ENCODE data around the gene LMO7.

The LMO7 gene

GRCh38 chr13:75798353-75799255, 162.5 kb downstream of the LMO7 start:
- FAIRE-seq (peak; percentile 24), DNase-seq (ENCODE audit: low spot score) (peak; percentile 41)

GRCh38 chr13:75800545-75800944, 164.4 kb downstream of the LMO7 start:
- no peak for DNase-seq (ENCODE audit: low spot score)
- FAIRE-seq: no peak

GRCh38 chr13:75801388-75801945, 165.3 kb downstream of the LMO7 start:
- FAIRE-seq: no peak
- DNase-seq (ENCODE audit: low spot score): no peak

- no peak for FAIRE-seq
- DNase-seq (ENCODE audit: low spot score): no peak
Observed at GRCh38 chr13:75802161-75802560, 166.0 kb downstream of the LMO7 start.

- DNase-seq (ENCODE audit: low spot score) (no peak), FAIRE-seq (no peak)
Observed at GRCh38 chr13:75803164-75803611, 167.1 kb downstream of the LMO7 start.

- DNase-seq (ENCODE audit: low spot score): no peak
Observed at GRCh38 chr13:75804054-75804453, 167.9 kb downstream of the LMO7 start.

GRCh38 chr13:75804605-75805004, 168.5 kb downstream of the LMO7 start:
- DNase-seq (ENCODE audit: low spot score): no peak
- FAIRE-seq: no peak

More at GRCh38 chr13:75804054-75804453, 167.9 kb downstream of the LMO7 start:
- FAIRE-seq: no peak

- DNase-seq (ENCODE audit: low spot score): no peak
- no peak for FAIRE-seq
Observed at GRCh38 chr13:75806117-75806516, 170.0 kb downstream of the LMO7 start.

- no peak for FAIRE-seq
- DNase-seq (ENCODE audit: low spot score): no peak
Observed at GRCh38 chr13:75811361-75811760, 175.2 kb downstream of the LMO7 start.

- DNase-seq (ENCODE audit: low spot score) (no peak), FAIRE-seq (no peak)
Observed at GRCh38 chr13:75811841-75812240, 175.7 kb downstream of the LMO7 start.

GRCh38 chr13:75812751-75813181, 176.6 kb downstream of the LMO7 start:
- no peak for DNase-seq (ENCODE audit: low spot score)
- no peak for FAIRE-seq

- DNase-seq (ENCODE audit: low spot score) (no peak), FAIRE-seq (no peak)
Observed at GRCh38 chr13:75813323-75813722, 177.2 kb downstream of the LMO7 start.

- FAIRE-seq (no peak), DNase-seq (ENCODE audit: low spot score) (no peak)
Observed at GRCh38 chr13:75818179-75818967, 182.2 kb downstream of the LMO7 start.

- FAIRE-seq: no peak
- DNase-seq (ENCODE audit: low spot score): no peak
Observed at GRCh38 chr13:75818968-75819225, 182.8 kb downstream of the LMO7 start.

GRCh38 chr13:75825161-75825560, 189.0 kb downstream of the LMO7 start:
- FAIRE-seq: no peak
- DNase-seq (ENCODE audit: low spot score): no peak

- DNase-seq (ENCODE audit: low spot score) (no peak), FAIRE-seq (no peak)
Observed at GRCh38 chr13:75825594-75825993, 189.5 kb downstream of the LMO7 start.

- FAIRE-seq (no peak), DNase-seq (ENCODE audit: low spot score) (no peak)
Observed at GRCh38 chr13:75826391-75826790, 190.3 kb downstream of the LMO7 start.

- DNase-seq (ENCODE audit: low spot score) (no peak), FAIRE-seq (no peak)
Observed at GRCh38 chr13:75829830-75830229, 193.7 kb downstream of the LMO7 start.

- FAIRE-seq (no peak), DNase-seq (ENCODE audit: low spot score) (no peak)
Observed at GRCh38 chr13:75830842-75831241, 194.7 kb downstream of the LMO7 start.

- FAIRE-seq (no peak), DNase-seq (ENCODE audit: low spot score) (no peak)
Observed at GRCh38 chr13:75831389-75831788, 195.3 kb downstream of the LMO7 start.

GRCh38 chr13:75832812-75833211, 196.7 kb downstream of the LMO7 start:
- FAIRE-seq (no peak), DNase-seq (ENCODE audit: low spot score) (no peak)

GRCh38 chr13:75836441-75836840, 200.3 kb downstream of the LMO7 start:
- no peak for DNase-seq (ENCODE audit: low spot score)
- no peak for FAIRE-seq
